Glutamatergic neuron (in vitro differentiated cells): ENCODE results near the gene KCNH5. TPM values are rescaled to one million over a fixed set of nuclear protein-coding genes. Genes with fewer than 3 reads are reported as not detected.

Experiments
- DNase-seq: peaks from one replicate; pipeline ENCODE4 v3.0.0; 2022
- H3K27ac Mint-ChIP-seq: one replicate; pipeline ENCODE4 v1.8.0; 2020; ENCODE audit warnings: mild to moderate bottlenecking, mixed read lengths, inconsistent platforms; ENCODE audit not compliant: unreplicated experiment
- H3K27me3 Mint-ChIP-seq: one replicate; pipeline ENCODE4 v1.8.0; 2020; ENCODE audit warnings: mild to moderate bottlenecking, moderate library complexity, mixed read lengths, inconsistent platforms; ENCODE audit not compliant: unreplicated experiment
- H3K36me3 Mint-ChIP-seq: one replicate; pipeline ENCODE4 v1.8.0; 2020; ENCODE audit warnings: mild to moderate bottlenecking, mixed read lengths, inconsistent platforms; ENCODE audit not compliant: unreplicated experiment
- H3K4me1 Mint-ChIP-seq: one replicate; pipeline ENCODE4 v1.8.0; 2020; ENCODE audit warnings: mild to moderate bottlenecking, low read depth, mixed read lengths, inconsistent platforms; ENCODE audit not compliant: unreplicated experiment
- H3K4me3 Mint-ChIP-seq: one replicate; pipeline ENCODE4 v1.8.0; 2020; ENCODE audit warnings: mild to moderate bottlenecking, mixed read lengths, inconsistent platforms; ENCODE audit not compliant: unreplicated experiment
- H3K9me3 Mint-ChIP-seq: one replicate; pipeline ENCODE4 v1.8.0; 2020; ENCODE audit warnings: mild to moderate bottlenecking, moderate library complexity, mixed read lengths, inconsistent platforms; ENCODE audit not compliant: unreplicated experiment
- total RNA-seq: library from RNA; stranded (reverse); fragmentation: NEBNext Ultra II Directional; extraction: Animal tissue kit (Norgen Biotek cat#: 25700); gene quantifications from one replicate; pipeline ENCODE4 v1.2.1, GENCODE V29; 2021; ENCODE audit not compliant: unreplicated experiment
- TF ChIP-seq, protein P1 (sequence below): fragments of 200-600 bp; sonication (generic); IDR thresholded peaks from one replicate; pipeline ENCODE4 v1.5.0; 2021; ENCODE audit not compliant: partially characterized antibody, unreplicated experiment

Gene KCNH5
- total RNA-seq, 1 donor from 2014 or later = 0.32 TPM

DNA sequence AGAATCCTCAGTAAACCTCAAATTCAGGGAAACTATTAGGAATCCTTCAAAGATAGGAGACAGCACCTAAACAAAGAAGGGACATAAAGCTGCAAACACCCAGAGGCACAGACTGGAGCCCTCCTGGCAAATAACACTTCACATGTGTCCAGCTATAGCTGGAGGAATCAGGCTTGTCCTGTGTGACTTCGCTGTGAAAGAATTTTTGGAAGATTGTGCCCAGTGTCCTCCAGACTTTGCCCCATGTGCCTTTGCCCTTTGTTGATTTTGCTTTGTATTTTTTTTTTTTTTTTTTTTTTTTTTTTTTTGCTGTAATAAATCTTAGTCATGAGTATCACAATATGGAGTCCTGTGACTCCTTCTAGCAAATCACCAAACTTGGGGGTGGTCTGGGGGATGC, 136.8 kb downstream of the KCNH5 start:
- H3K4me3 Mint-ChIP-seq = no peak overlapping the region
- H3K4me1 Mint-ChIP-seq = no peaks in the 10 kb centered on the region
- no peaks in the 10 kb centered on the region for H3K9me3 Mint-ChIP-seq
- DNase-seq = no peak
- H3K36me3 Mint-ChIP-seq = no peaks in the 10 kb centered on the region
- H3K27ac Mint-ChIP-seq = no peak overlapping the region
- H3K27me3 Mint-ChIP-seq = no peaks in the 10 kb centered on the region
- TF ChIP-seq, protein P1, sequence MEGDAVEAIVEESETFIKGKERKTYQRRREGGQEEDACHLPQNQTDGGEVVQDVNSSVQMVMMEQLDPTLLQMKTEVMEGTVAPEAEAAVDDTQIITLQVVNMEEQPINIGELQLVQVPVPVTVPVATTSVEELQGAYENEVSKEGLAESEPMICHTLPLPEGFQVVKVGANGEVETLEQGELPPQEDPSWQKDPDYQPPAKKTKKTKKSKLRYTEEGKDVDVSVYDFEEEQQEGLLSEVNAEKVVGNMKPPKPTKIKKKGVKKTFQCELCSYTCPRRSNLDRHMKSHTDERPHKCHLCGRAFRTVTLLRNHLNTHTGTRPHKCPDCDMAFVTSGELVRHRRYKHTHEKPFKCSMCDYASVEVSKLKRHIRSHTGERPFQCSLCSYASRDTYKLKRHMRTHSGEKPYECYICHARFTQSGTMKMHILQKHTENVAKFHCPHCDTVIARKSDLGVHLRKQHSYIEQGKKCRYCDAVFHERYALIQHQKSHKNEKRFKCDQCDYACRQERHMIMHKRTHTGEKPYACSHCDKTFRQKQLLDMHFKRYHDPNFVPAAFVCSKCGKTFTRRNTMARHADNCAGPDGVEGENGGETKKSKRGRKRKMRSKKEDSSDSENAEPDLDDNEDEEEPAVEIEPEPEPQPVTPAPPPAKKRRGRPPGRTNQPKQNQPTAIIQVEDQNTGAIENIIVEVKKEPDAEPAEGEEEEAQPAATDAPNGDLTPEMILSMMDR = no peak

DNA sequence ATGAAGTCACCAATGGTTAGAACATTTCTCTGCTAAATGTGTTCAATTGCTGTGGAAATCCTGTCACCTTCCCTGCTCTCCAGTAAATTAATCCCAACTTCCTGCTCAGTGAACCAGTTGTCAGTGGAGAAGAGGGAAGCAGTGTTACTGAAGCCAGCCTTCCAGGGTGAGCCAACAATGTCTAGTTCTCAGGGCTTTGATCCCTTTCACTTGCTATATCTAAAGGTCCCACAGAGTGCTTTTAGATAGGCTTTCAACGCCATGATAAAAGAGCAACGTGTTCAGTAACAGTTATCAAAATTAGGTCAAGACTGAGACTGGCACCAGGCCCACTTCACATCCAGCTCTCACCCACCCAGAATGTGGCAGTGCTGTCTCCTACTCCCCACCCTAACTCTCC, 139.7 kb downstream of the KCNH5 start:
- Mint-ChIP-seq H3K36me3 (no peaks in the 10 kb centered on the region), H3K4me1 (no peaks in the 10 kb centered on the region), H3K9me3 (no peaks in the 10 kb centered on the region), H3K4me3 (no peak overlapping the region), H3K27ac (no peak overlapping the region), H3K27me3 (no peaks in the 10 kb centered on the region)
- no peak for DNase-seq
- TF ChIP-seq, protein P1 = no peak

DNA sequence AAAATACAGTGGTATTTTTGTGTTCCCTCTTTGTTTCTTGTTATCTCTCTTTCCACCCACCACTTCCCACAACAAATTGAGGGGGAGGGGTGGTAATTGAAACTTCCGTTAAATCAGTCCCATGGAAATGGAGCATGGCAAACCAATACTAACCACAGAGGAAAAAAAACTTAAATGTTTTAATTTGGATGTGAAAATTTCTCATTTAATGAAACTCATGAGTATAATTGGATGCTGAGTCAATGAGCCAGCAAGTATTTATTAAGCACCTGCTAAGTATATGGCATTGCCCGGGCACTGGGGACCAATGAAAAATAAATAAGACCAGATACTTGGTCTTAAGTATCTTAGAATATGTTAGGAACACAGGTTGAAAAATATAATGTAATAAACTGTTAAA, 147.5 kb downstream of the KCNH5 start:
- no peak for DNase-seq
- H3K36me3 Mint-ChIP-seq = no peaks in the 10 kb centered on the region
- H3K4me3 Mint-ChIP-seq = no peak overlapping the region
- no peaks in the 10 kb centered on the region for H3K4me1 Mint-ChIP-seq
- no peaks in the 10 kb centered on the region for H3K27me3 Mint-ChIP-seq
- H3K27ac Mint-ChIP-seq = no peak overlapping the region
- no peaks in the 10 kb centered on the region for H3K9me3 Mint-ChIP-seq
- TF ChIP-seq, protein P1 = no peak

- H3K27ac Mint-ChIP-seq = no peak overlapping the region
These were observed 148.3 kb downstream of the KCNH5 start for GRCh38 chr14:62896932-62897456.

GRCh38 chr14:62894736-62895135, 150.5 kb downstream of the KCNH5 start:
- Mint-ChIP-seq H3K27me3 (no peaks in the 10 kb centered on the region), H3K27ac (no peak overlapping the region), H3K4me3 (no peak overlapping the region), H3K9me3 (no peaks in the 10 kb centered on the region), H3K36me3 (no peaks in the 10 kb centered on the region), H3K4me1 (no peaks in the 10 kb centered on the region)
- TF ChIP-seq, protein P1 = no peak
- no peak for DNase-seq

More at GRCh38 chr14:62896932-62897456, 148.3 kb downstream of the KCNH5 start:
- Mint-ChIP-seq H3K4me1 (no peaks in the 10 kb centered on the region), H3K9me3 (no peaks in the 10 kb centered on the region), H3K4me3 (no peak overlapping the region), H3K36me3 (no peaks in the 10 kb centered on the region), H3K27me3 (no peaks in the 10 kb centered on the region)
- no peak for DNase-seq
- TF ChIP-seq, protein P1 = no peak
